Activated CD4-positive, alpha-beta T cell treated with anti-CD3 and anti-CD28 coated beads, Interleukin-2, Interleukin-4, amounts not matched to agents 100 ng/mL and 50 ng/mL, durations not matched to agents 16 hours and 8 hours (primary cell): ENCODE results near the gene FER1L5.

ENCODE experiments used
- DNase-seq: peaks from one replicate; pipeline ENCODE4 v3.0.0-alpha.2; 2020; ENCODE audit warnings: low spot score

The FER1L5 gene

GRCh38 chr2:96698221-96698861, 55.8 kb downstream of the FER1L5 start:
- no peak for DNase-seq

GRCh38 chr2:96699021-96699420, 56.5 kb downstream of the FER1L5 start:
- DNase-seq, result no peak

- no peak for DNase-seq
These were observed 57.1 kb downstream of the FER1L5 start for GRCh38 chr2:96699621-96700020.

GRCh38 chr2:96700086-96700485, 57.5 kb downstream of the FER1L5 start:
- no peak for DNase-seq

- no peak for DNase-seq
These were observed 59.1 kb downstream of the FER1L5 start for GRCh38 chr2:96701636-96702035.

GRCh38 chr2:96702098-96702785, 59.7 kb downstream of the FER1L5 start:
- DNase-seq, result no peak

- DNase-seq, result no peak
These were observed 60.6 kb downstream of the FER1L5 start for GRCh38 chr2:96703021-96703751.

- DNase-seq, result no peak
These were observed 68.4 kb downstream of the FER1L5 start for GRCh38 chr2:96710985-96711384.

GRCh38 chr2:96715658-96716057, 73.1 kb downstream of the FER1L5 start:
- DNase-seq, result no peak

GRCh38 chr2:96716388-96716787, 73.8 kb downstream of the FER1L5 start:
- DNase-seq, result no peak

- DNase-seq, result no peak
These were observed 83.6 kb downstream of the FER1L5 start for GRCh38 chr2:96726131-96726530.

- no peak for DNase-seq
These were observed 84.9 kb downstream of the FER1L5 start for GRCh38 chr2:96727431-96727830.

GRCh38 chr2:96729748-96730147, 87.2 kb downstream of the FER1L5 start:
- no peak for DNase-seq

- no peak for DNase-seq
These were observed 87.6 kb downstream of the FER1L5 start for GRCh38 chr2:96730212-96730611.

- peak; percentile 36 for DNase-seq
These were observed 91.4 kb downstream of the FER1L5 start for GRCh38 chr2:96733931-96734330.

GRCh38 chr2:96734880-96735583, 92.5 kb downstream of the FER1L5 start:
- peak; percentile 9 for DNase-seq

GRCh38 chr2:96737251-96737650, 94.7 kb downstream of the FER1L5 start:
- no peak for DNase-seq

GRCh38 chr2:96737831-96738230, 95.3 kb downstream of the FER1L5 start:
- no peak for DNase-seq

- no peak for DNase-seq
These were observed 96.6 kb downstream of the FER1L5 start for GRCh38 chr2:96739076-96739632.

GRCh38 chr2:96739633-96740428, 97.3 kb downstream of the FER1L5 start, which contains the start of gene LMAN2L:
LMAN2L (minus strand) TSS chr2:96740064; CDS start chr2:96740040, 24 bp downstream.
- DNase-seq, result peak; percentile 98

GRCh38 chr2:96747061-96747617, 104.6 kb downstream of the FER1L5 start:
- DNase-seq, result no peak
